Hepatic stellate cell (primary cell): ENCODE measurements around the gene ATRNL1.
"Not testable (repeated sequence)": the region's sequence is repeated elsewhere in the genome, so short reads cannot be mapped to it uniquely, and the experiment has no call there.

Experiments
- DNase-seq: peaks from one replicate; pipeline ENCODE4 v3.0.0; 2011; ENCODE audit warnings: low spot score

The ATRNL1 gene

GRCh38 chr10:115214829-115215228 is 121.7 kb downstream of the ATRNL1 start:
- DNase-seq, result no peak

- DNase-seq, result no peak
Measured at GRCh38 chr10:115219203-115219602, 126.0 kb downstream of the ATRNL1 start.

- DNase-seq, result no peak
Measured at GRCh38 chr10:115222039-115222438, 128.9 kb downstream of the ATRNL1 start.

- no peak for DNase-seq
Measured at GRCh38 chr10:115239761-115240160, 146.6 kb downstream of the ATRNL1 start.

- no peak for DNase-seq
Measured at GRCh38 chr10:115250784-115251183, 157.6 kb downstream of the ATRNL1 start.

- not testable (repeated sequence) for DNase-seq
Measured at GRCh38 chr10:115253765-115254164, 160.6 kb downstream of the ATRNL1 start.

- DNase-seq, result no peak
Measured at GRCh38 chr10:115272482-115272881, 179.3 kb downstream of the ATRNL1 start.

GRCh38 chr10:115278294-115278693 is 185.1 kb downstream of the ATRNL1 start:
- no peak for DNase-seq

GRCh38 chr10:115295213-115295805 is 202.1 kb downstream of the ATRNL1 start:
- no peak for DNase-seq

GRCh38 chr10:115300080-115300479 is 206.9 kb downstream of the ATRNL1 start:
- no peak for DNase-seq

- not testable (repeated sequence) for DNase-seq
Measured at GRCh38 chr10:115319669-115320068, 226.5 kb downstream of the ATRNL1 start.

- DNase-seq, result no peak
Measured at GRCh38 chr10:115321360-115321759, 228.2 kb downstream of the ATRNL1 start.

GRCh38 chr10:115328331-115328730 is 235.2 kb downstream of the ATRNL1 start:
- DNase-seq, result no peak

GRCh38 chr10:115335366-115335765 is 242.2 kb downstream of the ATRNL1 start:
- DNase-seq, result no peak

- DNase-seq, result peak; percentile 12
Measured at GRCh38 chr10:115355162-115355760, 262.1 kb downstream of the ATRNL1 start.

GRCh38 chr10:115367920-115368319 is 274.8 kb downstream of the ATRNL1 start:
- DNase-seq, result not testable (repeated sequence)

GRCh38 chr10:115379064-115379463 is 285.9 kb downstream of the ATRNL1 start:
- no peak for DNase-seq

GRCh38 chr10:115384665-115385064 is 291.5 kb downstream of the ATRNL1 start:
- no peak for DNase-seq

- no peak for DNase-seq
Measured at GRCh38 chr10:115390607-115391006, 297.4 kb downstream of the ATRNL1 start.

- no peak for DNase-seq
Measured at GRCh38 chr10:115398026-115398425, 304.9 kb downstream of the ATRNL1 start.

- peak; percentile 3 for DNase-seq
Measured at GRCh38 chr10:115402699-115403098, 309.5 kb downstream of the ATRNL1 start.

GRCh38 chr10:115405838-115406237 is 312.7 kb downstream of the ATRNL1 start:
- DNase-seq, result not testable (repeated sequence)

GRCh38 chr10:115409347-115409746 is 316.2 kb downstream of the ATRNL1 start:
- no peak for DNase-seq
